ENCODE measurements around the gene WDR81. TPM values are rescaled to one million over a fixed set of nuclear protein-coding genes. Genes with fewer than 3 reads are reported as not detected.

WDR81 gene
- total RNA-seq, 2 donors from 2014 or later, result 39.2 to 72.9 TPM

GRCh38 chr17:1755827-1756262 is 31.3 kb downstream of the WDR81 start:
- Histone ChIP-seq H3K27ac (peak overlapping the region; percentile 10 to 62), H3K4me1 (replicated peaks) (no peaks in the 10 kb centered on the region), H3K36me3 (no peaks in the 10 kb centered on the region), H3K4me3 (no peak overlapping the region), H3K27me3 (replicated peaks; ENCODE audit: insufficient read depth) (no peaks in the 10 kb centered on the region), H3K9me3 (no peaks in the 10 kb centered on the region)
- intact Hi-C loops (cut with DNase I), result no loop called here
- TF ChIP-seq POLR2A (IDR thresholded peaks at IDR 0.05) (no peak), POLR2AphosphoS5 (IDR thresholded peaks at IDR 0.05) (no peak)
- no peak for DNase-seq (ENCODE audit: low spot score)
- 57% methylated on average over 17 of the region's 17 CpGs for WGBS

- Histone ChIP-seq H3K27ac (peak overlapping the region; percentile 34 to 57), H3K4me3 (no peak overlapping the region), H3K27me3 (replicated peaks; ENCODE audit: insufficient read depth) (no peaks in the 10 kb centered on the region), H3K9me3 (no peaks in the 10 kb centered on the region), H3K4me1 (replicated peaks) (no peaks in the 10 kb centered on the region), H3K36me3 (no peaks in the 10 kb centered on the region)
- TF ChIP-seq POLR2AphosphoS5 (IDR thresholded peaks at IDR 0.05) (no peak), CTCF (IDR thresholded peaks at IDR 0.05) (no peak), POLR2A (IDR thresholded peaks at IDR 0.05) (no peak)
- DNase-seq (ENCODE audit: low spot score), result no peak
- intact Hi-C loops (cut with DNase I), result no loop called here
- 89% methylated on average over 15 of the region's 15 CpGs for WGBS
These were observed 34.3 kb downstream of the WDR81 start for GRCh38 chr17:1758807-1759206.

GRCh38 chr17:1759529-1759928 is 35.0 kb downstream of the WDR81 start:
- H3K27ac ChIP-seq, result peak overlapping the region; percentile 34 to 57
- H3K4me1 ChIP-seq (replicated peaks), result no peaks in the 10 kb centered on the region
- 44% methylated on average over 5 of the region's 5 CpGs for WGBS
- no peaks in the 10 kb centered on the region for H3K27me3 ChIP-seq (replicated peaks; ENCODE audit: insufficient read depth)
- no peak for DNase-seq (ENCODE audit: low spot score)
- no peaks in the 10 kb centered on the region for H3K36me3 ChIP-seq
- no peak overlapping the region for H3K4me3 ChIP-seq
- intact Hi-C loops (cut with DNase I), result no loop called here
- no peaks in the 10 kb centered on the region for H3K9me3 ChIP-seq
- TF ChIP-seq POLR2AphosphoS5 (IDR thresholded peaks at IDR 0.05), result peak; percentile 51
- TF ChIP-seq POLR2A (IDR thresholded peaks at IDR 0.05), result no peak

GRCh38 chr17:1762233-1762900 is 37.9 kb downstream of the WDR81 start:
- 36% methylated on average over 19 of the region's 21 CpGs for WGBS
- Histone ChIP-seq H3K27ac (peak overlapping the region; percentile 82 to 89), H3K4me1 (replicated peaks) (no peaks in the 10 kb centered on the region), H3K9me3 (no peaks in the 10 kb centered on the region), H3K4me3 (peak overlapping the region; percentile 29 to 30), H3K27me3 (replicated peaks; ENCODE audit: insufficient read depth) (no peaks in the 10 kb centered on the region), H3K36me3 (no peaks in the 10 kb centered on the region)
- TF ChIP-seq CTCF (IDR thresholded peaks at IDR 0.05) (no peak), POLR2AphosphoS5 (IDR thresholded peaks at IDR 0.05) (no peak), POLR2A (IDR thresholded peaks at IDR 0.05) (no peak)
- DNase-seq (ENCODE audit: low spot score), result no peak
- intact Hi-C loops (cut with DNase I), result no loop called here

- H3K27me3 ChIP-seq (replicated peaks; ENCODE audit: insufficient read depth), result no peaks in the 10 kb centered on the region
- DNase-seq (ENCODE audit: low spot score), result peak; percentile 57
- no peaks in the 10 kb centered on the region for H3K9me3 ChIP-seq
- TF ChIP-seq POLR2A (IDR thresholded peaks at IDR 0.05), result no peak
- TF ChIP-seq CTCF (IDR thresholded peaks at IDR 0.05), result no peak
- TF ChIP-seq POLR2AphosphoS5 (IDR thresholded peaks at IDR 0.05), result peak; percentile 58
- peak overlapping the region; percentile 29 to 30 for H3K4me3 ChIP-seq
- no peaks in the 10 kb centered on the region for H3K4me1 ChIP-seq (replicated peaks)
- intact Hi-C loops (cut with DNase I), result no loop called here
- H3K27ac ChIP-seq, result peak overlapping the region; percentile 82 to 89
- 38% methylated on average over 22 of the region's 22 CpGs for WGBS
- H3K36me3 ChIP-seq, result no peaks in the 10 kb centered on the region
These were observed 38.7 kb downstream of the WDR81 start for GRCh38 chr17:1762901-1763898.
